ENCODE results near the gene PLN. TPM values are rescaled to one million over a fixed set of nuclear protein-coding genes. Genes with fewer than 3 reads are reported as not detected.

Gene PLN
- total RNA-seq, 4 donors from 2014 or later: 1.5 to 11.2 (median 5.3) TPM

GRCh38 chr6:118554698-118555097 is 6.6 kb downstream of the PLN start:
- H3K9me3 ChIP-seq: no peaks in the 10 kb centered on the region
- H3K4me3 ChIP-seq: no peak overlapping the region
- H3K27ac ChIP-seq: no peak overlapping the region
- no peaks in the 10 kb centered on the region for H3K36me3 ChIP-seq
- TF ChIP-seq POLR2A (IDR thresholded peaks at IDR 0.05) (no peak), EP300 (IDR thresholded peaks at IDR 0.05) (no peak), CTCF (IDR thresholded peaks at IDR 0.05) (no peak), POLR2AphosphoS5 (IDR thresholded peaks at IDR 0.05) (no peak)
- 76% methylated on average over 1 of the region's 1 CpG for WGBS
- H3K4me1 ChIP-seq: peaks cover 12% of the 10 kb centered on the region
- no peak for DNase-seq (ENCODE audit: low spot score in 2 of 2)
- H3K27me3 ChIP-seq: no peaks in the 10 kb centered on the region

GRCh38 chr6:118558464-118559217 is 10.5 kb downstream of the PLN start:
- H3K9me3 ChIP-seq: no peaks in the 10 kb centered on the region
- TF ChIP-seq POLR2AphosphoS5 (IDR thresholded peaks at IDR 0.05): no peak
- TF ChIP-seq CTCF (IDR thresholded peaks at IDR 0.05): no peak
- TF ChIP-seq POLR2A (IDR thresholded peaks at IDR 0.05): no peak
- no peak for TF ChIP-seq EP300 (IDR thresholded peaks at IDR 0.05)
- no peaks in the 10 kb centered on the region for H3K27me3 ChIP-seq
- DNase-seq (ENCODE audit: low spot score in 2 of 2): no peak
- no peaks in the 10 kb centered on the region for H3K36me3 ChIP-seq
- no peak overlapping the region for H3K27ac ChIP-seq
- WGBS: 56% methylated on average over 6 of the region's 6 CpGs
- H3K4me1 ChIP-seq: no peaks in the 10 kb centered on the region
- no peak overlapping the region for H3K4me3 ChIP-seq

GRCh38 chr6:118559659-118560058 is 11.6 kb downstream of the PLN start:
- no peaks in the 10 kb centered on the region for H3K27me3 ChIP-seq
- H3K4me3 ChIP-seq: no peak overlapping the region
- H3K4me1 ChIP-seq: no peaks in the 10 kb centered on the region
- H3K36me3 ChIP-seq: no peaks in the 10 kb centered on the region
- H3K27ac ChIP-seq: no peak overlapping the region
- DNase-seq (ENCODE audit: low spot score in 2 of 2): no peak
- H3K9me3 ChIP-seq: no peaks in the 10 kb centered on the region
- TF ChIP-seq POLR2AphosphoS5 (IDR thresholded peaks at IDR 0.05) (no peak), EP300 (IDR thresholded peaks at IDR 0.05) (no peak), POLR2A (IDR thresholded peaks at IDR 0.05) (no peak), CTCF (IDR thresholded peaks at IDR 0.05) (no peak)

GRCh38 chr6:118562248-118562647 is 14.2 kb downstream of the PLN start:
- H3K27me3 ChIP-seq: no peaks in the 10 kb centered on the region
- 77% methylated on average over 1 of the region's 1 CpG for WGBS
- no peaks in the 10 kb centered on the region for H3K4me1 ChIP-seq
- no peaks in the 10 kb centered on the region for H3K36me3 ChIP-seq
- H3K27ac ChIP-seq: no peak overlapping the region
- TF ChIP-seq POLR2AphosphoS5 (IDR thresholded peaks at IDR 0.05) (no peak), POLR2A (IDR thresholded peaks at IDR 0.05) (no peak), CTCF (IDR thresholded peaks at IDR 0.05) (no peak)
- no peak for DNase-seq (ENCODE audit: low spot score in 2 of 2)
- H3K9me3 ChIP-seq: no peaks in the 10 kb centered on the region
- H3K4me3 ChIP-seq: no peak overlapping the region

GRCh38 chr6:118562959-118563358 is 14.9 kb downstream of the PLN start:
- DNase-seq (ENCODE audit: low spot score in 2 of 2): no peak
- no peak for TF ChIP-seq POLR2A (IDR thresholded peaks at IDR 0.05)
- no peak for TF ChIP-seq CTCF (IDR thresholded peaks at IDR 0.05)
- no peak for TF ChIP-seq POLR2AphosphoS5 (IDR thresholded peaks at IDR 0.05)
- TF ChIP-seq EP300 (IDR thresholded peaks at IDR 0.05): no peak
- no peaks in the 10 kb centered on the region for H3K27me3 ChIP-seq
- no peaks in the 10 kb centered on the region for H3K9me3 ChIP-seq
- no peak overlapping the region for H3K4me3 ChIP-seq
- no peaks in the 10 kb centered on the region for H3K4me1 ChIP-seq
- H3K27ac ChIP-seq: no peak overlapping the region
- no peaks in the 10 kb centered on the region for H3K36me3 ChIP-seq
- 70% methylated on average over 1 of the region's 1 CpG for WGBS

All from suprapubic skin (tissue), 4 donors.